GM19035 (cell line): ENCODE measurements around the gene GNAT1.

Experiments
- ATAC-seq: cut with Tn5 transposase; IDR thresholded peaks from one replicate; pipeline ENCODE4 v1.9.1; 2021; ENCODE audit not compliant: unreplicated experiment

GNAT1 gene

DNA sequence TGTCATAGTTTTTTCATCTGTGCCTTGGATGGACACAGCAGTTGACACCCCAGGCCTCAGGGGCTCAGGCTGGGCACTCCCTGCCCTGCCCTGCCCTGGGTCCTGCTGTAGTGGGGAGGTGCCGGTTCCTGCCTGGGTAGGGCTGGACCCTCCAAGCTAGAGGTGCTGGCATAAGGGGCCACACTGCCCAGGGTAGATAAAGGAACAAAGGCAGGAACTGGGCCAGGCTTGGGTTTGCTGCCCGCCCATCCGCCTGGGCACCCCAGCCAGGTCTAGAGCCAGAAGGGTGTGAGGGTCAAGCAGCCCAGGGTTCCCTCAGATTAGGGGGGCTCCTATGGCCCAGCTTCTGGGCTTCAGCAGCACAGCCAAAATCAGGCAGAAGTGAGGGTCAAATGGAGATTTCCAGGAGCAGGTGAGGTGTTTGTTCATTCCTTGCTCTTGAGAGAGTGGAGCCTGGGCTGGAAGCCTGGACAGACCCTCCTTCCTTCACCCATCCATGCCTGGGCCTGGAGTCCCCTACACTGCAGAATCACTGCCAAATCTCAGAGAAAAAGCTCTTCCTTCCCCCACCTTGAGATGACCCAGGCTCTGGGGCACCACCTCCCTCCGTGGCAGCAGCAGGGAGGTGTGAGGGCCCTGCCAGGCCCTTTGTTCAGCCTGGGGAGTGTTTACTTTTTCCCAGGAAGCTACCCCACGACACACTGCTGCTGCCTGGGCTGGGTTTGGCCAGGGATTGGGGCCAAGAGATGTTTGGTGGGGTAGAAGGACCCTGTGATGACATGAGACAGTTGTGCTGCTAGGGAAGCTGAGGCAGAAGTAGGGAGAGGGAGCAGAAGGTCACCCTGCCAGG is 29.2 kb upstream of the GNAT1 start:
- ATAC-seq: no peak

DNA sequence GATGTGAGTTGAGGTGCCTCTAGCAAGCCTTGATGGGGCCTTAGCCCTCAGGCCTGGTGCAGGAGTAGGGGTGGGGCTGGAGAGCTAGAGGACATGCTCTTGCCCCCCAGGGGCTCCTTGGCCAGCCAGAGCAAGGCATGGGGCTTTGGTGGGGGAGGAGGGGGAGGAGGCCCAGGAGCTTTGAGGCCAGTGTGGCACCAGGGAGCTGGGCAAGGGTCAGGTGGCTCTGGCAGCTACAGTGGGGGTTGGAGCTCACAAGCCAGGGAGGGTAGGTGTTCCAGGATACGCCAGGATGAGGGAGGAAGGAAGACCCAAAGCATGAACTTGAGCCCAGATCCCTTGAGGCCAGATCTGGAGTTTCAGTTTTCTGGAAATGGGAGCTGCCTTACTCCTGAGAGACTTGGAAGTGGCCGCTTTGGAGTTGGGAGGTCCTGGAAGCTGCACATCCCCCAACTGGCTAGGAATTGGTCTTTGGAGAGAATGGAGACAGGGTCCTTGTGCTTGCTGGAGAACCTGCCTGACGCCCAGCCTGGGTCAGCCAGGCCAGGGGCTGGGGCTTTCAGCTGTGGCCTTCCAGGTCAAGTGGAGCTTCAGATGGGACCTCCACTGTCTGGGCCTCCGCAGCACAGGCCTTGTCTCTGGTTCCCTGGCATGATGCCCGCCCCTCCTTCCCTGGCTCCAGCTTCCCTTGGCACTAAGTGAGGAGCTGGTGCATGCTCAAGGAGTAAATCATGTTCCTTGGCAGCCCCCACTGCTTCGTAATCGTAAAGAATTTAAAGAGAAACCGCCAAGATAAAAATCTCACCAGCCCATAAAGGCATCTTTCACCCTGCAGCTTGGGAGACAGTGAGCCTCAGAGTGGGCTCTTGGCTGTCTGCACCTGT is 27.6 kb upstream of the GNAT1 start:
- ATAC-seq: no peak

GRCh38 chr3:50164481-50164880 is 26.9 kb upstream of the GNAT1 start:
- no peak for ATAC-seq

- no peak for ATAC-seq
These were observed 26.2 kb upstream of the GNAT1 start for GRCh38 chr3:50164984-50165909.

GRCh38 chr3:50165910-50166538 is 25.4 kb upstream of the GNAT1 start:
- no peak for ATAC-seq

DNA sequence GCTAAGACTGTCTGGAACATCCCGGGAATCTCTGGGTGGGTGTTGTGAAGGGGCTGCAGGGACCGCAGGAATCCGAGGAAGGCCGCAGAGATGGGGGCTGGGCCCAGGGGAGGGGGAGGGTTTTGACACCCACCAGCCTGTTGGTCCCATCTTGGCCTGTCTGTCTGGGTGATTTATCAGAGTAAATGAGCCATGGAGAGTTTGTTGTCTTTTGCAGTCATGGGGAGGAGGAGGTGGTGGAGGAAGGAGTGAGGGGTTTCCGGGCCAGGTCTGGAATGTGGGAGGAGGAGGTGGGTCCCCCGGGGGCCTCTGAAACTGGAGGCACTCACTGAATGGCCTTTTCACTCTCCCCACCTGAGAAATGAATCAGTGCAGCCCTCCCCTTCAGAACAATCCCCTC is 24.8 kb upstream of the GNAT1 start:
- no peak for ATAC-seq

DNA sequence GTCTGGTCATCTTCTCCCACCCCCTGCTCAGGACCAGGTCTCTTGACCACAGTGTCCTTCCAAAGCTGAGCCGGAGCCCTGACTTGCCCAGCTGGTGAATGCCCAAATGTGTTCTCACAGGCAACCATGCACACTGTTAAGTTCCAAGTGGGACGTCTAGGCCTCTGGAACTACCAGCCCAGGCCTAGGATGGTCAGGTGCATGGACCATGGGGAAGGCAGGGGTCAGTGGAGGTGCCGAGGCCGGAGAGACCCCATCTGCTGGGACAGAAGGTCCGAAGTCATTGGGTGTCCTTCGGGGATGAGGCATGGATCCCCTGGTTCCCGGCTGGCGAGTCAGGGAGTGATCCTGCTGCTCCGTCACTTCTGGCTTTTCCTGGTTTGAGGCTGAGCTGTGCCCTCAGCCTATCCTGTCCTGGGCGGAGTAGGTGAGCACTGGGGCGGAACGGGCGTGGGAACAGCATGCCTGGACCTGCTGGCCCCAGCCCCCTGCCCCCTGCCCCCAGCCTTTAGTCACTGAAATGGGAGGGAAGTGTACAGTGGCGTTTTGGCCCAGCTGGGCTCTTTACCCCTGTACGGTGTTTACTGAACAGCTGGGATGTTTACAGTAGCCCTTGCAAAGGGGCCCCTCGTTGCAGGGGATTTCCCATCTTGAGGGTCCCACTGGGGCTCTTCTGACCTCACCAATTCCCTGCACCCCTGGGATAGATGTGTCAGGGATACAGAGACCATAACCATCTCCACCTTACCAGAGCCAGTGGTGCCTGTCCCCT is 24.2 kb upstream of the GNAT1 start:
- ATAC-seq: no peak

DNA sequence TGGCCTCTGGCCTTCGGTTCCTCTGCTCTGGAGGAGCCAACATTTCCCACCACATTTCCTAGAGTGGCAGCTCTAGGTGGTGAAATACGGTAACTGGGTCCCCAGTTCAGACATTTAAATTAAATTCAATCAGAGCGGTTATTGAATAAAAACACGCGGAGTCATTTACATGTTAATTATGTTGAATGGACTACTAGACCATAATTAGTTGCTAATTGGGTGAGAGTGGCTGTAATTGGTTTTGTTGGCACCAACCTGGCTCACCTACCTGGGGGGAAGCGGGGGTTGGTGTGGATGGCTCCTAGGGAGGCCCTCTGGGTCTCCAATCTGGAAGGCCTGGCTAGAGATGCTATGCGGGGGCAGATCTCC is 23.6 kb upstream of the GNAT1 start:
- ATAC-seq: no peak

GRCh38 chr3:50168388-50168787 is 23.0 kb upstream of the GNAT1 start:
- ATAC-seq: no peak

GRCh38 chr3:50168791-50169190 is 22.6 kb upstream of the GNAT1 start:
- ATAC-seq: no peak

DNA sequence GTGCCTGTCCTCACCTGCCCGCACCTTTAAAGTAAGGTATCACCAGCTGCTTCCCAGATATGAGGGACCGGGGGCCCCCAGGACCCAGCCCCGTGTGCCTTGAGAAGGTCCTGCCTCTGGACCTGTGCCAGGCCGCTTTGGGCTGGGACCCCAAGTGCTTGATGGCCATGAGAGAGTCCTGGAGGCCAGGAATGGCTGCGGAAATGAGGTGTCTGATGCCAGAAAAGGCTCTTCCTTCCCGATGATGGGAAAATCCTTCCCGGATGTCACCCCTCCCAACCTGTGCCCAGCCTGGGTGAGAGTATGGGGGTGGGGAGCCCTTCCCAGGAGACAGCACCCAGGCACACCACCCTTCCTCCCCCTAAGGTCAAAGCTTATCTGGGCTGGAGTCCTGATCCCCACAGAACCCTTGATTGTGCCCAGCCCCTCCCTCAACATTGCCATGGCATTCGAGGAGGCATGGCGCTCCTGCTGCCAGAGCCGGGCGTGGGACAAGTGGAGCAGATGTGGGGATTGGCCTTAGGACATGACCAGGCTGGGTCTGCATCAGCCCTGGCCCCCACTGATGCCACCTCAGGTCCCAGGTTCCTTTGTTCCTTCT is 22.1 kb upstream of the GNAT1 start:
- no peak for ATAC-seq

GRCh38 chr3:50169858-50170257 is 21.6 kb upstream of the GNAT1 start:
- ATAC-seq: no peak

- ATAC-seq: no peak
These were observed 20.7 kb upstream of the GNAT1 start for GRCh38 chr3:50170689-50171088.

- no peak for ATAC-seq
These were observed 19.7 kb upstream of the GNAT1 start for GRCh38 chr3:50171540-50172301.

DNA sequence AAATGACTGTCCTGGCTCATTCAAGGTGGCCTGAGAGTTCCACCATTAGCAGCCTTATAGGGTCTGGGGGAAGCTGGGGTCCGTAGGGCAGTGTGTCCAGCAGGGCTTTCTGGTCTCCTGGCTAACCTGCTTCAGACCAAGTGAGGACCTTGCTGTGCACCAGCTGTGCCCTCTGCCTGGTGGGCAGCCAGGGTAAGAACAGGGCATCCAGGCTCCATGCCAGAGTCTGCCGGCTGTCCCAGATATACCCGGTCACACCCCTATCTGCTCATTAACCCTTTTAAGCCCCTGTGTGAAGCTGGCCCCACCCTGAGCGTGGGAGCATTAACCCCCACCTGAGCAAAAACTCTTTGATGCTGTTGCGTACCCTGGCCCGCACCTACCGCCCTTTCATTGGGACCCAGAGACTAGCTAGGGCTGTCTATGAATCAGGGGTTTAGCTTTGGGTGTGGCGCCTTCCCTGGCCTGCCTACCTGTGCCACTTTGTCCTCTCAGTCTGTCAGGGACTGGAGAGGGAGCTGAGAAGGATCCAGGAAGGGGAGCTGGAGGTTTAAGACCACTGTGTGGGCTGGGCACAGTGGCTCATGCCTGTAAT is 18.7 kb upstream of the GNAT1 start:
- no peak for ATAC-seq

DNA sequence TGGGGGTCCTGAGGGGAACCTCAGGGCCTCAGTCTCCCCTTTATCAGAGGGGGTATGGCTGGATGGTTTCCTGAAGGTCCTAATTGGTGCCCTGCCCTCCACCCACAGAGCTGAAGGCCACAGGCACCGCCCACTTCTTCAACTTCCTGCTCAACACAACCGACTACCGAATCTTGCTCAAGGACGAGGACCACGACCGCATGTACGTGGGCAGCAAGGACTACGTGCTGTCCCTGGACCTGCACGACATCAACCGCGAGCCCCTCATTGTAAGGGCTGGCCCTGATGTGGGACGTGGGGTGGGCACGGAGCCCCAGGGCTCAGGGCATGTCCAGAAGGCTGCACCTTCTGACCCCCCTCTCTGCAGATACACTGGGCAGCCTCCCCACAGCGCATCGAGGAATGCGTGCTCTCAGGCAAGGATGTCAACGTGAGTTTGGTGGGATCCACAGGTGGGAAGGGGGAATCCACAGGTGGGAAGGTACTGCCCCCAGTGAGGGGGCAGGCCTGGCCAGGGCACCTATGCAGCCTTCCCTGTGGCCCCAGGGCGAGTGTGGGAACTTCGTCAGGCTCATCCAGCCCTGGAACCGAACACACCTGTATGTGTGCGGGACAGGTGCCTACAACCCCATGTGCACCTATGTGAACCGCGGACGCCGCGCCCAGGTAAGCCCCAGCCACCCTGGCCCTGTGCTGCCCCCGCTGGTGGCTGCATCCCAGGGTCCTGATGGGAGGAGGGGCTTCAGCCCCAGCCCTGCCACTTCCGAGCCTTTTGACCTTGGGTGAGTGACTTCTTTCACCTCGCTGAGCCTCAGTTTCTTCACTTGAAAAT is 17.5 kb upstream of the GNAT1 start:
- ATAC-seq: no peak

DNA sequence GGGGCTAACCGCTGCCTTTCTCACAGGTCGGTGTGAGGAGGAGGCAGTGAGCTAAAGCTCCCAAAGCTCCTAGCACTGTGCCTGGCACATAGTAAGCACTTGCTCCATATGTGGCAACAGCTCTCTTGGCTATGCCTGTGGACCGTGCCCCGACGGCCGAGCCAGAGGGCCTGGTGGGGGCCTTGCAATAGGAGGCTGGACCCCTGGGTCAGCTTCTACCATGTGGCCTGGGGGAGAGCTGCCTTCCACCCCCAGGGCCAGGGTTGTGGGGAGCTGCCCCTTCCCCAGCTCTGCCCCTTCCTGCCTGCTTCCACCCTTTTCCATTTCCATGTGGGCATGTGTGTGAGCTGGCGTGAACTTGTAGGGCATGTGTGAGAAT is 16.9 kb upstream of the GNAT1 start:
- ATAC-seq: no peak
